GM21515 (cell line): ENCODE results near the gene COBL.

Experiments
- ATAC-seq: cut with Tn5 transposase; IDR thresholded peaks from one replicate; pipeline ENCODE4 v1.9.1; 2021; ENCODE audit not compliant: unreplicated experiment

COBL gene

GRCh38 chr7:51031216-51031615, 285.4 kb downstream of the COBL start:
- no peak for ATAC-seq

- ATAC-seq = no peak
These were observed 286.9 kb downstream of the COBL start for GRCh38 chr7:51029701-51030191.

GRCh38 chr7:51029131-51029530, 287.5 kb downstream of the COBL start:
- ATAC-seq = no peak

GRCh38 chr7:51027935-51028830, 288.4 kb downstream of the COBL start:
- ATAC-seq = no peak

GRCh38 chr7:51027106-51027934, 289.3 kb downstream of the COBL start:
- no peak for ATAC-seq

GRCh38 chr7:51026341-51026740, 290.3 kb downstream of the COBL start:
- no peak for ATAC-seq

- ATAC-seq = no peak
These were observed 290.9 kb downstream of the COBL start for GRCh38 chr7:51025668-51026067.

GRCh38 chr7:51024867-51025266, 291.7 kb downstream of the COBL start:
- ATAC-seq = no peak

GRCh38 chr7:51023547-51023946, 293.1 kb downstream of the COBL start:
- ATAC-seq = no peak

- ATAC-seq = no peak
These were observed 293.8 kb downstream of the COBL start for GRCh38 chr7:51022821-51023220.

- ATAC-seq = no peak
These were observed 294.6 kb downstream of the COBL start for GRCh38 chr7:51021906-51022570.

- ATAC-seq = no peak
These were observed 295.7 kb downstream of the COBL start for GRCh38 chr7:51020944-51021343.

GRCh38 chr7:51019891-51020870, 296.4 kb downstream of the COBL start:
- ATAC-seq = no peak

GRCh38 chr7:51019191-51019844, 297.3 kb downstream of the COBL start:
- ATAC-seq = no peak

- ATAC-seq = no peak
These were observed 298.8 kb downstream of the COBL start for GRCh38 chr7:51017576-51018535.

GRCh38 chr7:51016546-51016945, 300.1 kb downstream of the COBL start:
- ATAC-seq = no peak

- no peak for ATAC-seq
These were observed 301.0 kb downstream of the COBL start for GRCh38 chr7:51015581-51015980.

- no peak for ATAC-seq
These were observed 301.8 kb downstream of the COBL start for GRCh38 chr7:51014811-51015210.
